Measurements from ENCODE around the gene MYBBP1A. TPM values are rescaled to one million over a fixed set of nuclear protein-coding genes. Genes with fewer than 3 reads are reported as not detected.

The MYBBP1A gene
- total RNA-seq, 1 experiment from 2014 or later: 130 TPM

GRCh38 chr17:4576161-4576558 is 21.0 kb upstream of the MYBBP1A start:
- Histone ChIP-seq H3K4me3 (replicated peaks in 1 of 2; ENCODE audit: low read depth in 1 of 2, low read length in 2 of 2) (no peak overlapping the region), H2AFZ (ENCODE audit: low read depth, low read length, poor library complexity, severe bottlenecking) (no peak overlapping the region)
- no peak for ATAC-seq

More at GRCh38 chr17:4576161-4576558, 21.0 kb upstream of the MYBBP1A start:
- H3K9me3 ChIP-seq (ENCODE audit: control insufficient read depth in 1 of 2, insufficient read depth in 1 of 2, low read depth in 1 of 2, low read length in 2 of 2): no peaks in the 10 kb centered on the region
- H3K36me3 ChIP-seq (ENCODE audit: control insufficient read depth in 1 of 2, insufficient read depth in 2 of 2, low read length in 2 of 2): no peaks in the 10 kb centered on the region
- ChIA-PET POLR2A (interaction anchor here (1.2 kb wide), 1 partner anchor 8 kb away, joined by 3 read pairs; the partner anchor contains the start of gene SMTNL2), RAD21 (ENCODE audit: low non-redundant PET in 1 of 2, low total read pairs in 2 of 2, uncharacterized antibody in 2 of 2, unreplicated experiment in 2 of 2) (no interaction called here), CTCF (interaction anchor here (1.5 kb wide), 1 partner anchor 9 kb away, joined by 7 read pairs; no protein-coding TSS in a partner anchor)
- H3K27me3 ChIP-seq (ENCODE audit: insufficient read depth, low read length): no peaks in the 10 kb centered on the region
- no peaks in the 10 kb centered on the region for H4K20me1 ChIP-seq (ENCODE audit: insufficient read depth)
- intact Hi-C loops (cut with micrococcal nuclease): no loop called here
- H3K4me2 ChIP-seq (ENCODE audit: low read length): no peak overlapping the region
- H3K9me2 ChIP-seq (ENCODE audit: insufficient read depth): no peaks in the 10 kb centered on the region
- no peaks in the 10 kb centered on the region for H3K4me1 ChIP-seq (ENCODE audit: control insufficient read depth in 1 of 2, insufficient read depth in 2 of 2, low read length in 2 of 2)
- no peak overlapping the region for H3K27ac ChIP-seq (ENCODE audit: low read depth, low read length)
- H3K9ac ChIP-seq (ENCODE audit: low read length): no peak overlapping the region
- TF ChIP-seq JUND (IDR thresholded peaks at IDR 0.05): no peak
- TF ChIP-seq ZBTB33 (IDR thresholded peaks at IDR 0.05; ENCODE audit: extremely low read depth, insufficient replicate concordance, low read length): no peak
- TF ChIP-seq ZFX (IDR thresholded peaks at IDR 0.05): no peak
- no peak for TF ChIP-seq EZH2phosphoT487 (IDR thresholded peaks at IDR 0.05; ENCODE audit: borderline replicate concordance)
- no peak for TF ChIP-seq ZNF274 (IDR thresholded peaks at IDR 0.05; ENCODE audit: low read depth, low read length)
- TF ChIP-seq MAX (IDR thresholded peaks at IDR 0.05): no peak
- TF ChIP-seq TCF7L2 (IDR thresholded peaks at IDR 0.05; ENCODE audit: borderline replicate concordance, extremely low read depth, insufficient read depth, insufficient read length): no peak
- TF ChIP-seq ELF1 (IDR thresholded peaks at IDR 0.05; ENCODE audit: borderline replicate concordance, low read depth): no peak
- no peak for TF ChIP-seq RAD21 (IDR thresholded peaks at IDR 0.05; ENCODE audit: low read depth)
- no peak for DNase-seq (ENCODE audit: low read depth, low spot score)
- H3K79me2 ChIP-seq (ENCODE audit: insufficient read depth, low read length): no peaks in the 10 kb centered on the region
- BruUV-seq (replicated peaks): no TSS peak
